SK-MEL-5 (cell line): ENCODE results near the gene ANKLE1. TPM values are rescaled to one million over a fixed set of nuclear protein-coding genes. Genes with fewer than 3 reads are reported as not detected.

Source experiments
- DNase-seq: peaks from one replicate; pipeline ENCODE4 v3.0.0-alpha.2; 2016; ENCODE audit warnings: low read depth, low spot score
- in situ Hi-C: cut with HindIII; loops from 2 replicates; pipeline ENCODE4 v1.10.0; 2016; ENCODE audit warnings: low sequenced_read_pairs, high pct_unique_total_duplicates, low pct_unique_long_range_greater_than_20kb
- total RNA-seq: library from RNA; depleted of rRNA; stranded (reverse); fragments of >200 nt; shearing (Covaris generic); gene quantifications from 2 replicates; pipeline ENCODE4 v1.2.3, GENCODE V29; 2014; rRNA removed

Gene ANKLE1
- total RNA-seq, 1 experiment from 2014 or later = 1.3 TPM

- in situ Hi-C loops = no loop called here
- no peak for DNase-seq
Measured at GRCh38 chr19:17329366-17330261, 47.9 kb downstream of the ANKLE1 start.

- in situ Hi-C loops = no loop called here
- DNase-seq = no peak
Measured at GRCh38 chr19:17330262-17331044, 48.8 kb downstream of the ANKLE1 start.

GRCh38 chr19:17331045-17331558 lies 49.4 kb downstream of the ANKLE1 start:
- in situ Hi-C loops = no loop called here
- DNase-seq = no peak

GRCh38 chr19:17332360-17332676 lies 50.6 kb downstream of the ANKLE1 start:
- in situ Hi-C loops = no loop called here
- no peak for DNase-seq

- in situ Hi-C loops = no loop called here
- peak; percentile 72 for DNase-seq
Measured at GRCh38 chr19:17332677-17333581, 51.2 kb downstream of the ANKLE1 start.

- in situ Hi-C loops = no loop called here
- no peak for DNase-seq
Measured at GRCh38 chr19:17333611-17334413, 52.1 kb downstream of the ANKLE1 start.

- in situ Hi-C loops = no loop called here
- peak; percentile 93 for DNase-seq
Measured at GRCh38 chr19:17334414-17335409, 53.0 kb downstream of the ANKLE1 start, which contains the start of gene ANO8. Gene ANO8 (minus strand): TSS chr19:17334855. CDS start chr19:17334670, 185 bp downstream.

- in situ Hi-C loops = no loop called here
- no peak for DNase-seq
Measured at GRCh38 chr19:17335575-17335974, 53.9 kb downstream of the ANKLE1 start.

Other genes with a start within 250 kb of the ANKLE1 start
- 4.1 and 6.7 TPM in 2 replicates for gene HAUS8, start 206.4 kb upstream of the ANKLE1 start, total RNA-seq
- 62.6 and 79.9 TPM in 2 replicates for gene MYO9B, start 206.1 kb upstream of the ANKLE1 start, total RNA-seq
- 6.8 and 8.5 TPM in 2 replicates for gene USE1, start 66.5 kb upstream of the ANKLE1 start, total RNA-seq
- gene OCEL1, start 55.7 kb upstream of the ANKLE1 start, total RNA-seq = 3.3 and 4.6 TPM in 2 replicates
- gene NR2F6, start 36.0 kb upstream of the ANKLE1 start, total RNA-seq = 30.3 and 35.2 TPM in 2 replicates
- not detected in 2 replicates for gene USHBP1, start 17.2 kb upstream of the ANKLE1 start, total RNA-seq
- 61.0 and 66.6 TPM in 2 replicates for gene BABAM1, start 14.5 kb upstream of the ANKLE1 start, total RNA-seq
- 2.5 and 3.4 TPM in 2 replicates for gene ABHD8, start 21.5 kb downstream of the ANKLE1 start, total RNA-seq
- gene MRPL34, start 24.0 kb downstream of the ANKLE1 start, total RNA-seq = 48.4 and 77.4 TPM in 2 replicates
- 14.0 and 14.1 TPM in 2 replicates for gene DDA1, start 27.7 kb downstream of the ANKLE1 start, total RNA-seq
- 0.98 and 1.3 TPM in 2 replicates for gene ANO8, start 53.0 kb downstream of the ANKLE1 start, total RNA-seq
- 13.3 and 16.3 TPM in 2 replicates for gene GTPBP3, start 55.7 kb downstream of the ANKLE1 start, total RNA-seq
- not detected in 2 replicates for gene PLVAP, start 95.4 kb downstream of the ANKLE1 start, total RNA-seq
- gene CCDC194, start 112.3 kb downstream of the ANKLE1 start, total RNA-seq = not detected in 2 replicates
- gene BST2, start 123.7 kb downstream of the ANKLE1 start, total RNA-seq = 0.21 and 1.9 TPM in 2 replicates
- gene MVB12A, start 138.1 kb downstream of the ANKLE1 start, total RNA-seq = 53.4 and 59.8 TPM in 2 replicates
- 0.08 TPM in 1 of 2 replicates, not detected in the other for gene TMEM221, start 166.8 kb downstream of the ANKLE1 start, total RNA-seq
- not detected in 2 replicates for gene NXNL1, start 179.0 kb downstream of the ANKLE1 start, total RNA-seq
- gene SLC27A1, start 188.6 kb downstream of the ANKLE1 start, total RNA-seq = 12.2 and 16.6 TPM in 2 replicates
- gene PGLS, start 229.7 kb downstream of the ANKLE1 start, total RNA-seq = 58.6 and 59.2 TPM in 2 replicates